ENCODE measurements around the gene KIRREL3.

- TF ChIP-seq CTCF (conservative IDR thresholded peaks at IDR 0.05; ENCODE audit: low read depth, low read length) (no peak), EZH2 (IDR thresholded peaks at IDR 0.05; ENCODE audit: low read length, unreplicated experiment) (no peak)
Measured at GRCh38 chr11:126480015-126480409, 520.6 kb downstream of the KIRREL3 start.

All from PC-3 (cell line).